SK-N-DZ (cell line): ENCODE data around the gene EPHA1.
"Not testable (repeated sequence)": the region's sequence is repeated elsewhere in the genome, so short reads cannot be mapped to it uniquely, and the experiment has no call there.

Source experiments
- DNase-seq: peaks from one replicate; pipeline ENCODE4 v3.0.0-alpha.2; 2015; ENCODE audit warnings: low spot score

Gene EPHA1

DNA sequence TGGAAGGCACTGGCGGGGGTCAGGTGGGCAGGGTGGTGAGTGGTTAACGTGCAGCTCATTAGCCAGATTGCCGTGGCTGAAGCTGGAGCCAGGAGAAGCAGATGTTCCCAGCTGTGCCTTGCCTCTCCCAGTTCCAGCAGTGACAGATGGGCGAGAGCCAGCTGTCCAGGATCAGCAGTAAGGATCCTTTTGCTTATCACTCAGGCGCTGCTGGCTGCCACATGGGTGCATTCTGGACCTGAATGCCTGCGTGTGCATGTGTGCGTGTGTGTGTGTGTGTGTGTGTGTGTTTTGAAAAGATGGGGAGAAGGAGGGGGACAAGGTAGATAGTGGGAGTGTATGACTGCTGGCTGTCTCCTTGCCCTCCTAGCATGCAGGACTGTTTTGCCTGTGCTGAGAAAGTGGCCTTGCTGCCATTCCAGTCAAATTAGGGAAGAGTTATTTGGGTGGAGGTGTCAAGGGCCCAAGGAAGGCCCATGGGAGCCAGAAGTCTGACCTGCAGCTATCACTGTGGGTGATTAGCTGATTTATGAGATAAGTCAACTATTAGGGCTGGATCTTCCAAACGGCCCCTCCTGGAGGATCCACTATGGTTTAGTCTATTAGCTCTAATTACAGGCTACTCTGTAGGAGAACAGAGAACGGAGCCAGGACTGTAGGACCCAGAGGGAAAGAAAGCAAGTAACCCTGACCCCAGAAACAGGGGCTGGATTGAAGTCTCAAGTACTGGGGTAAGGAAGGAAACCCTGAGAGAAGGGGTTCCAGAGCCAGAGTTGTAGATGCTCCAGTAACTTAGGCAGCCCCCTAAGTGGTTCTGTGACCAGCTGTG lies 3.3 kb downstream of the EPHA1 start:
- DNase-seq, result no peak

DNA sequence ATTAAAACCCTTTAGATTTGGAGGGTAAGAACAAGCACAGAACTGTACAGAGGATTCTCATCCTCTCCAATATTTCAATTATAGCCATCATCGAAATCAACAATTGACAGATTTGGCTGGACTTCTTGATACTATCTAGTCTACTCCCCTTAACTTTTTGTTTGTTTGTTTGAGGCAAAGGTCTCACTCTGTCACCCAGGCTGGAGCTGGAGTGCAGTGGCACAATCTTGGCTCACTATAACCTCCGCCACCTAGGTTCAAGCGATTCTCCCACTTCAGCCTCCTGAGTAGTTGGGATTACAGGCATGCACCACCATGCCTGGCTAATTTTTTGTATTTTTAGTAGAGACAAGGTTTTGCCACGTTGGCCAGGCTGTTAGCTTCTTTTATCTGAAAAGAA lies 6.4 kb downstream of the EPHA1 start:
- not testable (repeated sequence) for DNase-seq

DNA sequence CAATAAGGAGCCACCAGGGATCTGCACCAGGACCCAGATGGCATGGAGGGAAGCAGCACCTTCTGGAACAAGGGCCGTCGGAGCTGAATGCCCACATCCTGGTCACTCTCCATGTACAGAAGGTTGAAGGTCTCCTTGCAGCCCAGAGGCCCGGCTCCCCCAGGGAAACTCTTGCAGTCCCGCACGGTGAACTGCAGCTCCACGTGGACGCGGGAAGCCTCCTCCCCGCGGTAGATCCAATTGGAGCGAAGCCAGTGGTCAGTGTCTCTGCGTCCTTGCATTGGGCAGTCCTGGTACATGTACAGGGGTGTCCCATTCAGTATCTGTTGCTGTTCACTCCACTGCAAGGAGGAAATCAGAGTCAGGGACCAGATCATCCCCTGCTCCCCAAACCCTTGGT lies 7.4 kb downstream of the EPHA1 start:
- DNase-seq, result no peak

DNA sequence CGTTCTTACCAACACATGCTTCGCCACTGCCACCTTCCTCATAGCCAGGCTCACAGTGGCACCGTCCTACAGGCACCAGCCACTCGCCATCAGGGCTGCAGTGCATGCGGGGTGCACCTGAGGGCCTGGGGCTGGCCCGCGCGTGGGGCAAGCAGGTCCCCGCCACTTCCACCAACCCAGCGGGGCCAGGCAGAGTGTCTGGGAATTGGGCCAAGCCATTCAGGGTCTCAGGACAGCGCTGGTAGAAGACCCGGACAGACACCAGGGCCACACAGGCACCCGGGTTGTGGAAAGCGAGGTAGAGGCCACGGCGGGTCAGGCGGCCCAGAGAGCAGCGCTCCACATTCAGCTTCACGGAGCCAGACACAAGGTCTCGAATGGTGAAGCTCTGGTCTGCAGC lies 9.0 kb downstream of the EPHA1 start:
- DNase-seq, result no peak

DNA sequence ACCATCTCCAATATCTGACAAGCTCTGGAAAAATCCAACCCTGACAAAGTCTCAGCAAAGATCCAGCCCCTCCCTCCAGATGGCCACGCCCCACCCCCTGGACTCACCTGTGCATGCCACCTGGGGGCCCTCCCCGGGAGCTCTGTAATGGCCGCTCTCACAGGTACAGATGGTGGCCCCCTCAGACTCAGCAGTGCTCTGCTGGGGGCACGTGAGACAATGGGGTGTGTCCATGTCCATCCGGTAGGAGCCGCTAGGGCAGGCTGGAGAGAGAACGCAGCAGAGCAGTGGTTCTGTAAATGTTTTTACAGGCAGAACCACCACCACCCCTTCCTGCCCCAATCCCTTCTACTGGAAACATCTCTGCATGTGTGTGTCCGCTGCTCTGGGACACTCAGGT lies 9.5 kb downstream of the EPHA1 start:
- no peak for DNase-seq

DNA sequence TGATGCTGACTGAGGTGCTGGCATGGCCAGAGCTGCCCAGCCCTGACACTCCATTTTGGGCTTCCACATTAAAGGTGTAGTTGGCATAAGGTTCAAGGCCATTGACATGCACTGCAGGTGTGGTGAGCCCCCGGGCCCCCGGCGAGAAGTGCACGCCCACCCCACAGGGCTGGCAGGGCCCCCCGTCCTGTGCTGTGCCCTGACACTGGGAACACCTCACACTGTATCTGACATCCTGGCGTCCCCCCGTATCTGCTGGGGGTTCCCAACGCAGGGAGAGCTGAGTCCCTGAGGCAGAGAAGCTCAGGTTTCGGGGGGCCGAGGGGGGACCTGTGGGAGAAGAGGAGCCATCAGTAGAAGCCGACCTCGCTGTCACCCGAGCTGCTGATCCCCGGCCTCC lies 10.0 kb downstream of the EPHA1 start:
- no peak for DNase-seq

DNA sequence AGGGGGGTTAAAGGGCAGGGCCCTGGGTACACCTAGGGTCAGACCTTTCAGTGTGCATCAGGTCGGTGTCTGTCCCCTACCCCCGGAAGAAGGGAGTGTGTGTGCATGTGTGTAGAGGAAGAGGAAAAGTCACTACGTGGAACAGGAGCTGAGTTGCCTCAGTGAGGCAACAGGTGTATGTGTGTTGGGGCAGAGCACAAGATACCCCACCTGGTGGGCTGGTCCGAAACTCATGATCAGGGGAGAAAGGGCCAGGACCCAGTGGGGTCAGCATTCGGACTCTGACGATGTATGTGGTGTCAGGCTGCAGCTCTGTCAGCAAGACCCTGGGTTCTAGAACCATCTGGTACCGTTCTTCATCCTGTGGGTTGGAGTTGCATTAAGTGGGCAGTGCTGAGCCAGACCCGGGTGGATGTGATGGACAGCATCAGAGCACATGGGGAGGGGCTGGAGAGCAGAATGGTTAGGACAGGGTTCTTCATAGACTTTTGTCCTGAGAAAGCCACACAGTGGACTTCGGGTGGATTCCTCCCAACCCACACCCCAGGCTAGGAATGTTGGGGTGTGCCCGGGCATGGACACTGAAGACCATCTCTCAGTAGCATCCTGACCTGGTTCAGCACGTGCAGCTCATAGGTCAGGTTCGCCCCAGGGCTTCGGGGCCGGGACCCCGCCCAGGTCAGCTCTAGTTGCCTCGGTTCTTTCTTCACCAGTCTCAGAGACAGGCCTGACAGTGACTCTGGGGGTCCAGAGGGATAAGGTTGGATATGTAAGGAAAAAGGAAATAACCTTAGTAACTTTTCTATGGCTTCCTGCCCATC lies 10.7 kb downstream of the EPHA1 start:
- DNase-seq, result no peak

DNA sequence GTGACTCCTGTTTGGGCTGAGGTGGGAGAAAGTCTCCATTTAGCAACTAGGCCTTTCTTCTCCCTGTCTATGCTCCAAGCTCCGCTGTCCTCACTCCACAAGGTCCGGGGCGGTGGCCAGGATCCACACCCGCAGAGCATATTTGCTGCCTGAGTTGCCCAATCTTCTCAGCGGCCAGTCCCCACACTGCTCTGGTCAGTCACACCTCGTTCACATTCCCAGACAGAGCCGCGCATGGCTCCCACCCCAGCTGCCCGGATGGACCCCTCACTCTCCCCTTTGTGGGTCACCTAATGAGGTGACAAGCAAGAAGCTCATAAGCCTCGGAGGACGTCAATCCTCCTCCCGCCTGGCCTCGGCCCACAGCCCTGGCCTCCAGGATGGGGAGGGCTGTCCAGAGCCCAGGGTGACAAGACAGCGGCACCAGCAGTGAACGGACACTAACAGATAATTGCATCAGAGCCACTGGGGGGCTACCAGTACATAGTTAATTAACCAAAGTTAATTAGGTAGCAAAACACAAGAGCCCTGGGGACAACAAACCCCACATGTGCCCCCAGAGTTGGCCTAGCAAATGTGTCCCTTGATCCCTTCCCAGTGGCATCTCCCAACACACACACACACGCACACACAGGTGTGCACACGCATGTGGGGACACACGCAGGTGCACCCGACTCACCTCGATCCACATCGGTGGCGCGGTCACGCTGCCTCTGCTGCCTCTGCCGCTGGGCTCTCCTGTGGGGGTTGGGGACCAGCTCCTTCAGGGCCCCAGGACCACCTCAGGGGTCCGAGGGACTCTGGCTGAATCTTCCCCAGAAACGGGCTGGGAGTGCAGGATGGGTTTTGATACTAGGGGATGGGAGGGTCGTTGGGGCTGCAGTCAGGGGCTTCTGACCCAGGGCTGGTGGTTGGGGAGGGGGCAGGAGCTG lies 11.8 kb downstream of the EPHA1 start:
- DNase-seq, result no peak

DNA sequence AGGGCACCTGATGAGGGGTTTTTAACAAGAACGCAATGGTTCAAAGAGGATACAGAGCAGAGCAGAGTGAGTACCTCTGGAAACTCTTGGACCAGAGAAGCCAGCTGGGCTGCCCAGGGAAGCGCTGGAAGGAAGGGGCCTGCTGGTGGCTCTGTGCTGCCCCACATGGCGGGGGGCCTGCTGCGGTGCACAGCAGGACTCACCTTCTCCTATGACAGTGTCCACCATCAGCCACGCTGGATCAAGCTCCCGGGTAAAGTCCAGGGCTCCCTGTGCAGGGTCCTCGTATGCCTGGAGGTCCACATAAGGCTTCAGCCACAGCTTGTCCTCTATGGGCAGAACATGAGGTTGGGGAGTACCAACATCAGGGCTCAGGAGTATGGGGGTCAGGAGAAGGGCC lies 12.5 kb downstream of the EPHA1 start:
- no peak for DNase-seq

DNA sequence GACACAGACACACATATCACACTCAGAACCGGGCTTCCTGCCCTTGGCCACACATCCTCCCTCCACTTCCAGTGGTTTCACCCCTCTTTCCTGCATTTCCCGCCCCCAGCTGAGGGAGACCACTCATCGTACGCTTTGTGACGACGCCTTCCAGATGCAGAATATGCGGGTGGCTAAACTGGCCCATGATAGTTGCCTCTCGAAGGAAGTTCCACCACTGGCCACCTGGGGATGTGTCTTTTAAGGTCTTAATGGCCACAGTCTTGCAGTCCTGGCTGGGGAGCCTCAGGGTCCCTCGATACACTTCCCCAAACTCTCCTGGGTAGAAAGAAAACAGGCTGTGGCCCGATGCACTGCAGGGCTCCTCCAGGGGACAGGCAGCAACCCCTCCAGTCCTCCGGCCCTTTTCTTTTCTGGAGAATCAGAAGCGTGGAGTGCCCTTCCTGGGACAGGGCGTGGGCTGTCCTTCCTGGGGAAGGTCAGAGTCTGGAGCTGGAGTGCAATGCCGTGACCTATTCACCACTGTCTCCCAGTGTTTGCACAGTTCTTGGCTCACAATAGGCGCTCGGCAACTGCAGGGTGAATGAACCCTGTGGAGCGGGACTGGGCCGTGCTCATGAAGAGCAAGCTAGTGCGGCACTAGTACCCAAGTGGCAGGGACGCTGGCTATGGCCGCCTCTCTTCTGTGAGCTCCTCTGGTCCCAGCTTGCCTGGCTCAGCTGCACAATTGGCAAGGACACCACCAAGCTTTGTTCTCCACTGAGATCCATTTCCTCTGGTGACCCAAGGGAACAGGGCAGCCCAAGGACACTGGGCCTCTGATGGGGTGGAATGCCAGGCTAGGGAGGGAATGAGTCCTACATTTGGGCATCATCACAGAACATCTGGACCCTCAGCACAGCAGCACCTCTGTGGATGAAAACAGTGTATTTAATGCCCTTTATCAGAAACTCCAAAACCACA lies 13.2 kb downstream of the EPHA1 start:
- DNase-seq, result no peak

DNA sequence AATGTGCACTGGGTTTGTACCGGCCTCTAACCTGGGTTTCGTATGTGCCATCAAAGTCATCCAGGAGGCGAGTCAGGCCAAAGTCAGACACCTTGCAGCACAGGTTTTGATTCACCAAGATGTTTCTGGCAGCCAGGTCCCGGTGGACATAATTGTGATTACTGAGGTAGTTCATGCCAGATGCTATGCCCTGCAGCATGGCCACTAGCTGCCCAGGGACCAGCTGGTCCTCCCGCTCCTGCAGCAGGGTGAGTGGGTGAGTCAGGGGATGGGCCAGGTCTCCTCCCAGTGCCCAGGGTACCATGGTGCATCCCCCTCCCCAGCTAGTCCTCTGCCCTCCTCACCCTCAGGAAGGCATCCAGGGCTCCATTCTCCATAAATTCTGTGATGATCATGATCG lies 13.9 kb downstream of the EPHA1 start:
- DNase-seq, result no peak

DNA sequence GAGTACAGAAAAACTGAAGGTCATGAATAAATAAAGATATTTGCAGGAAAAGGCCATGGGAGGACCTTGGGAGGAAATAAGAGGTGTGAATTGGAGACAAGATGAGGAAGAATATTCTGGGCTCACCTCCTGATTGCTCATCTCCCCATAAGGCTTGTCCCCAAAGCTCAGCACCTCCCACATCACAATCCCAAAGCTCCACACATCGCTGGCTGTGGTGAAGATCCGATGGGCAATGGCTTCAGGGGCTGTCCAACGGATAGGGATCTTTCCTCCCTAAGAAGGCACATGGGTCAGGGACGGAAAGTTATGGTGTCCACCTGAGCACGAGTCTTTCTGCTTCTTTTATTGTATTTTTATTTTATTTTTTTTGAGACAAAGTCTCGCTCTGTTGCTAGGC lies 14.6 kb downstream of the EPHA1 start:
- DNase-seq, result no peak

DNA sequence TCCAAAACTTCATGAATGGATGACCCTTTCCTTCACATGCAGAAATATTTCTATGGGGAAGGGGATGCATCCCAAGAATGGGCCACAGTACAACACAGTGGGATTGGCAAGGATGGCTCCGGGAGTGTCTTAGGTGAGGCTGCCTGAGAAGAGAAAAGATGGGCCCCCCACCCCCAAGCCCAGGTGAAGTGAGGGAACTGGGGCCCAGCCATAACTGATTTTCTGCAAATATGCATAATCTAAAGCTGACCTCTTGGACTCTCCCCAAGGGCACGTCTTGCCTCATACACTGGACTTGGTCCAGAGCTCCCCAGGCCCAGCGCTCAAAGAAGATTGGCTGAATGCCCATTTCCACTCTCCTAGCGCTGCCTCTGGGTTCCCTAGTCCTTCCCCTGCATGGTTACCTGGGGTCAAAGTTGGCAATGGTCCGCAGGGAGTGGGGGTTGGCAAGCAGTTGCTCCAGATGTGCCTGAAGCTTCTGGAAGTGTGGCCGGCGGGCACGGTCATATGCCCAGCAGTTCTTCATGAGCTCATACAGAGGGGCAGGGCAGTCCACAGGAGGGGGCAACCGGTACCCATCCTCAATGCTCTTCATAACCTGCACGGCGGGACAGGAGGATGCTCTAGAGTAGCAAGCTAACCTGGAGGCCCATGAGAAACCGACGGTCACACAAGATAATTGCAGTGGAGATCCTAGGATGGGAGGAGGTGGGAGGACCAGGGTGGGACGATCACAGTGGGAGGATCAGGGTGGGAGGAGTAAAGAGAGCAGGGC lies 15.2 kb downstream of the EPHA1 start:
- no peak for DNase-seq

DNA sequence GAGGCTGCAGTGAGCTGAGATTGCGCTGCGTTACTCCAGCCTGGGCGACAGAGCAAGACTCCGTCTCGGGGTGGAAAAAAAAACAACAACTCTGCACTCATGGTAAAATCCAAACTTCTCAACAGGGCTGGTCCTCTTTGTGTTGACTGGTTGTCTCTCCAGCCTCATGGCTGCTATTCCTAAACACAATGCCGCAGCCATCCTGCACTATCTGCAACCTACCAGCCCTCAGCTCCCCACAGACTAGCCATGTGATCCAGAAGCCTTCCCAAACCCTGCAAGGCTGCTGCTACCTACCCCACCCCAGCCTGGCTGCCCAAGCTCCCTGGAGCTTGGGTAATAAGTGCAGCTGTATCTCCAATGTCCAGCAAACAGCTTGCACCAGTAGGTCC lies 15.8 kb downstream of the EPHA1 start:
- no peak for DNase-seq

DNA sequence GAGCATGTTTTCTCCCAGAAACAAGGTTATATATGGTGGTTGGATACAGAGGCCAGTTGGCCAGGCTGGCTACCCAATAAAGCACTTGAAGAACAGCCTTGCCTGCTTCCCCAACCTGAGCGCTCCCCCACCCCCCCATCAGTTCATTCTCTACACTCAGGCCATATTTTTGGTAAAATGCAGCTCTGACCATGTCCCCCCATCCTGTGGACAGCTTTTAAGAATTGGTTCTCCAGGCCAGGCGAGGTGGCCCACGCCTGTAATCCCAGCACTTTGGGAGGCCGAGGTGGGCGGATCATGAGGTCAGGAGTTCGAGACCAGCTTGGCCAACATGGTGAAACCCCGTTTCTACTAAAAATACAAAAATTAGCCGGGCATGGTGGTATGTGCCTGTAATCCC lies 16.2 kb downstream of the EPHA1 start:
- DNase-seq, result not testable (repeated sequence)

DNA sequence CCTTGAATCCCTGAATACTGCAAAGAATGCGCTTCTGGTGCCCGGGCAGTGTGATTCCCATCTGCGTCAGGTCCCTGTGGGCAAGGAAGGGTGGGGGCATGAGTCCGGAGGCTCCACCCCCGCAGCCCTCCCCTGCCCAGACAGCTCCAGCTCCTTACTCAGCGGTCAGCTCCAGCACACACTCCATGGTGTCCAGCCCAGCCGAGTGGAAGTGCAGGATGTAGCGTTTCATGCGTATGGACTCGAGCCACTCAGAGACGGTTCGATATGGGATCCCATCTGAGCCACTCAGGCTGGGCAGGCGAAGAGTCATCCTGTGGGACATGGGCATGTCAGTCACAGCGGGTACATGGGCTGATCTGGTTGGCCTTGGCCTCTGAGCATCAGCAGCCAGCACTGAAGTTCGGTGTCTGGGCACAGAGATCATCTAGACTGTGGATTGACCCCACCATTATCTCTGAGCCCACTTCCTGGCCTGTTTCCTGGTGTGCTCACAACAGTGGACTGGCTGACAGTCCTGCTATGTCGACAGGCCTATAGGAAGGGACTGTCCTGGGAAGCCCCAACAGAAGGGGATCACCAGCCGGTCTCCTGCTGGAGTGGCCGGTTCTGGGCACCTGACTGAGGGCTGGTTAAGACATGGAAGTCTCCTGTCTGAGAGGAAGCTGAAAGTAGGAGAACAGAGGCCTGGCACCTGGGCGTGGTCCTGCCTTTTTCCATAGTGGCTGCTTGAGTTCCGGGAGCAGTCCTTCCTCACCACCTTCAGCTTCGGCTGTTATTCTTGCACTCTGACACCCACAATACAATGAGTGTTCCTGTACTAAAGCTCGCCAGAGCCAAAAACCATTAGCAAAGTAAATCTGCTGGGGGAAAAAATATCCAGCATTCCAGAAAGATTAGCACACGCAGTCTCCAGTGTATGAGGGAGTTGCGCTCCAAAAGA lies 16.9 kb downstream of the EPHA1 start:
- DNase-seq, result no peak

DNA sequence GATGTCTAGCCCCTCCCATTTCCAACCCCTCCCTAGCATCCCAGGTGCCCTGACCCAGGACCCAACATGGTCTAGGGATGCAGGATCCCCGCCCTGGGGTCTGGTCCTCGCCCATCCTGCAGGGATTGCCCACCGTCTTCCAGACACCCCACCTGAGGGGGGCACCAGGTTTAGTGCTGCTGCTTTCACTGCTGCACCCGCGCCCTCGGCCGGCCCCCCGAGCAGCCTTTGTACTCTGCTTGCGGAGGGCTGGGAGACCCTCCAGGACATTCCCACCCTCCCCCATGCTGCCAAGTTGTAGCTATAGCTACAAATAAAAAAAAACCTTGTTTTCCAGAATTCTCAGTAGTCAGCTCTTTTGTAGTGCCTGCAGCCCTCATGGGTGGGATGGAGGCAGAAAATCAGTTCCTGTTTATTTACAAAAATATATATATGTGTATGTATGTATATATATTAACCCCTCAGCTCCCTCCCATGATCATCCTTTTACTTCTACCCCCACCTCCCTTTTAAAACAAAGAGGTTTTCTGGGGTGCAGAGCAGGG lies 17.8 kb downstream of the EPHA1 start:
- DNase-seq, result no peak

DNA sequence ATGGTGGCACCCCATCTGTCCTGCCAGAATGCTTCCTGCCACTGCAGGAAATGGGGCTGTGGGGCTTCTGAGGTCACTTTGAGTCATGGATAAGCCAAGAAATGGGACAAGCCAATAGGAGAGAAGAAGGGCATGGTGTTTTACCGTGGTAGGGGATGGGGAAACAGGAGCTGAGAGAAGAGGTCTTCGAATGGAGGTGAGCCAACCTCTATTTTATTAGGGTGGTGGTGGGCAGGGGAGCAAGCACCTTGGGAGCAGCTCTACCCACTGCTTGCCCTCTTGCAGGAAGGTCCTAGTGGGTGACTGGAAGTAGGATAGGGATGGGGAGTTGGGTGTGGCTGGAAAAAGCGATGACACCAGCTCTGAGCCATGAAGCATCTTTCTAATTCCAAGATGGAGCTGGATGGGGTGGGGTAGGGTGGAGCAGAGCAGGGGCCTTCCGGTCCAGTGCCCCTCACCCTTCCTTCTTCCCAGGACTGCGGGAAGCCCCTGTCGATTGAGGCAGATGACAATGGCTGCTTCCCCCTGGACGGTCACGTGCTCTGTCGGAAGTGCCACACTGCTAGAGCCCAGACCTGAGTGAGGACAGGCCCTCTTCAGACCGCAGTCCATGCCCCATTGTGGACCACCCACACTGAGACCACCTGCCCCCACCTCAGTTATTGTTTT lies 18.4 kb downstream of the EPHA1 start:
- DNase-seq, result no peak
